Neural progenitor cell (in vitro differentiated cells): ENCODE measurements around the gene NKX2-4.

ENCODE experiments used
- CTCF ChIP-seq: fragments of 200-600 bp; sonication (generic); IDR thresholded peaks from 2 replicates; pipeline ENCODE4 v1.5.1; 2017; ENCODE audit warnings: antibody characterized with exemption, mild to moderate bottlenecking
- EZH2 ChIP-seq: fragments of 200-600 bp; sonication (generic); IDR thresholded peaks from 2 replicates; pipeline ENCODE4 v1.6.1; 2017; ENCODE audit warnings: antibody characterized with exemption, mild to moderate bottlenecking, moderate library complexity
- EZH2phosphoT487 ChIP-seq: fragments of 200-600 bp; sonication (generic); IDR thresholded peaks from 2 replicates; pipeline ENCODE4 v1.6.1; 2017; ENCODE audit warnings: antibody characterized with exemption

GRCh38 chr20:21393166-21393565 lies 4.2 kb downstream of the NKX2-4 start:
- TF ChIP-seq CTCF (no peak), EZH2phosphoT487 (no peak), EZH2 (no peak)
